ENCODE data around the gene CCT2.

DNA sequence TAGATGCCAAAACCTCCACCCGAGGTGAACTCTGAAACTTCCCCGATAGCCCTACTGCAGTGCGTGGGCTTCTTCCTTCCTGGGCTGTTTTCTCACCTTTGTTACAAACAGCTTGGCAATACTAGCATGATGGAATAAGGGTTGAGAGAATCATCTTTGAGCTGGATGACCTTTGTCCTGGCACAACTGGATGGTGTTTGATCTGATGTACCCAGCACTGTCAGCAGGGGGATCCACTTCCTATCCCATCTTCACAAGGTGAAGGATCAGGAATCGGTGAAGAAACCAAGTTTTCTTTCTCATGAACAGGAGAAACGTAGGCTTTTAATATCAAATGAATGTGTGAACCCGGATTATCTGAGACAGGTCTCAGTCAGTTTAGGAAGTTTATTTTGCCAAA is 44.9 kb downstream of the CCT2 start:
- TF ChIP-seq ESRRA (IDR thresholded peaks at IDR 0.05; ENCODE audit: low read length) (no peak), ZNF274 (IDR thresholded peaks at IDR 0.05; ENCODE audit: insufficient read depth, insufficient read length) (no peak), EZH2 (IDR thresholded peaks at IDR 0.05; ENCODE audit: borderline replicate concordance, control insufficient read depth, low read depth, low read length) (no peak), ZSCAN29 (IDR thresholded peaks at IDR 0.05) (no peak), NBN (IDR thresholded peaks at IDR 0.05) (no peak), POLR2AphosphoS2 (IDR thresholded peaks at IDR 0.05; ENCODE audit: low read depth, low read length) (no peak), MEF2A (IDR thresholded peaks at IDR 0.05; ENCODE audit: insufficient read depth, low read depth, low read length) (no peak), YY1 (IDR thresholded peaks at IDR 0.05; ENCODE audit: low read depth, low read length) (no peak), MYC (IDR thresholded peaks at IDR 0.05; ENCODE audit: insufficient read depth, insufficient read length, insufficient replicate concordance, low read length, severe bottlenecking) (no peak)
- TF ChIP-seq, protein P1, sequence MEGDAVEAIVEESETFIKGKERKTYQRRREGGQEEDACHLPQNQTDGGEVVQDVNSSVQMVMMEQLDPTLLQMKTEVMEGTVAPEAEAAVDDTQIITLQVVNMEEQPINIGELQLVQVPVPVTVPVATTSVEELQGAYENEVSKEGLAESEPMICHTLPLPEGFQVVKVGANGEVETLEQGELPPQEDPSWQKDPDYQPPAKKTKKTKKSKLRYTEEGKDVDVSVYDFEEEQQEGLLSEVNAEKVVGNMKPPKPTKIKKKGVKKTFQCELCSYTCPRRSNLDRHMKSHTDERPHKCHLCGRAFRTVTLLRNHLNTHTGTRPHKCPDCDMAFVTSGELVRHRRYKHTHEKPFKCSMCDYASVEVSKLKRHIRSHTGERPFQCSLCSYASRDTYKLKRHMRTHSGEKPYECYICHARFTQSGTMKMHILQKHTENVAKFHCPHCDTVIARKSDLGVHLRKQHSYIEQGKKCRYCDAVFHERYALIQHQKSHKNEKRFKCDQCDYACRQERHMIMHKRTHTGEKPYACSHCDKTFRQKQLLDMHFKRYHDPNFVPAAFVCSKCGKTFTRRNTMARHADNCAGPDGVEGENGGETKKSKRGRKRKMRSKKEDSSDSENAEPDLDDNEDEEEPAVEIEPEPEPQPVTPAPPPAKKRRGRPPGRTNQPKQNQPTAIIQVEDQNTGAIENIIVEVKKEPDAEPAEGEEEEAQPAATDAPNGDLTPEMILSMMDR (IDR thresholded peaks at IDR 0.05 in 2 of 3, conservative IDR thresholded peaks at IDR 0.05 in 1 of 3; ENCODE audit: control insufficient read depth in 2 of 3, extremely low read depth in 1 of 3, insufficient read depth in 1 of 3, low read depth in 3 of 3, low read length in 3 of 3): peak in 2 of 3 experiments; percentile 8 to 29; a peak in 2 of 6 replicates
- TF ChIP-seq, protein P2, sequence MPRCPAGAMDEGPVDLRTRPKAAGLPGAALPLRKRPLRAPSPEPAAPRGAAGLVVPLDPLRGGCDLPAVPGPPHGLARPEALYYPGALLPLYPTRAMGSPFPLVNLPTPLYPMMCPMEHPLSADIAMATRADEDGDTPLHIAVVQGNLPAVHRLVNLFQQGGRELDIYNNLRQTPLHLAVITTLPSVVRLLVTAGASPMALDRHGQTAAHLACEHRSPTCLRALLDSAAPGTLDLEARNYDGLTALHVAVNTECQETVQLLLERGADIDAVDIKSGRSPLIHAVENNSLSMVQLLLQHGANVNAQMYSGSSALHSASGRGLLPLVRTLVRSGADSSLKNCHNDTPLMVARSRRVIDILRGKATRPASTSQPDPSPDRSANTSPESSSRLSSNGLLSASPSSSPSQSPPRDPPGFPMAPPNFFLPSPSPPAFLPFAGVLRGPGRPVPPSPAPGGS (IDR thresholded peaks at IDR 0.05; ENCODE audit: borderline replicate concordance, insufficient read depth, low read depth, low read length, poor library complexity, severe bottlenecking): no peak
- TF ChIP-seq, protein P3, sequence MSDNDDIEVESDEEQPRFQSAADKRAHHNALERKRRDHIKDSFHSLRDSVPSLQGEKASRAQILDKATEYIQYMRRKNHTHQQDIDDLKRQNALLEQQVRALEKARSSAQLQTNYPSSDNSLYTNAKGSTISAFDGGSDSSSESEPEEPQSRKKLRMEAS (IDR thresholded peaks at IDR 0.05; ENCODE audit: low read depth, low read length): no peak
